NCI-H2029 treated with DMSO at 0.1 percent for 48 hours (cell line): ENCODE data around the gene STAT1.

Experiments
- DNase-seq: peaks from one replicate; lab custom pipeline; 2025; lab: John Stamatoyannopoulos, UW

STAT1 gene

GRCh38 chr2:191031256-191031655, 17.3 kb upstream of the STAT1 start:
- DNase-seq: no peak

- peak; percentile 25 for DNase-seq
Observed at GRCh38 chr2:191030521-191031154, 16.7 kb upstream of the STAT1 start.

- no peak for DNase-seq
Observed at GRCh38 chr2:191029280-191029950, 15.4 kb upstream of the STAT1 start.

DNA sequence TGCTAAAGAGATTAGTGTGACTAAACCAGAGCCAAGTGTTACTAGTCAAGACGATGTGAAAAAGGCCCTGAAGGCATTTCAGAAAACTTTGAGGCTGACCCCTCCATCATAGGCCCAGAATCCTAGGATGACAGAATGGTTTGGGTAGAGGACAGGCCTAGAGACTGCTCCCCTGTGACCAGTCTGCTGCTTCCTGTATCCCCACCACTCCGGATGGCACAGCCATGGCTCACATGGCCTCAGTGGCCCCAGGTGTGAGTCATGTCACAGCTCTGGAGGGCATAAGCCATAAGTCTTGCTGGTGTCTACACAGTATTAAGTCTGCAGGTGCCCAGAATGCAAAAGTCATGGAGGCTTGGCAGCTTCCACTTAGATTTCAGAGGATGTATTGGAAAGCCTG, 12.4 kb upstream of the STAT1 start:
- DNase-seq: no peak

GRCh38 chr2:191025135-191025534, 11.2 kb upstream of the STAT1 start:
- DNase-seq: no peak

DNA sequence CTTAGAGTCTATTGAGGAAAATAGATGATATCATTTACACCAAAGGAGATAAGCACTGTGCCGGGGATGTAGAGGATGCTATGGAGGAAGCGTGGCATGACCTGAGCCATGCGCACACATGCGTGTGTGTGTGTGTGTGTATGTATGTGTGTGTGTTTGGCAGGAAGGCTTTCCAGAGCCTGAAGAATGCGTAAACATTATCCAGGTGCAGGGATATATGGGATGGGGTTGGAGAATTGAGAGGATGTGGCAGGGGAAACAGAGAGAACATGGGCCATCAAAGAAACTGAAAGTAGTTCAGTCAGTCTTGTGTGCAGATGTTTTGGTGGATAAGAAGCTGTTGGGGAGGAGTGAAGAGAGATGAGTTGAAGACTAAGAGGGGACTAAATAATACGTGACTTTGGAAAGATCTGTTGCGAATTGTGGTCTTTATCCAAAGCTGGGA, 9.3 kb upstream of the STAT1 start:
- DNase-seq: no peak

DNA sequence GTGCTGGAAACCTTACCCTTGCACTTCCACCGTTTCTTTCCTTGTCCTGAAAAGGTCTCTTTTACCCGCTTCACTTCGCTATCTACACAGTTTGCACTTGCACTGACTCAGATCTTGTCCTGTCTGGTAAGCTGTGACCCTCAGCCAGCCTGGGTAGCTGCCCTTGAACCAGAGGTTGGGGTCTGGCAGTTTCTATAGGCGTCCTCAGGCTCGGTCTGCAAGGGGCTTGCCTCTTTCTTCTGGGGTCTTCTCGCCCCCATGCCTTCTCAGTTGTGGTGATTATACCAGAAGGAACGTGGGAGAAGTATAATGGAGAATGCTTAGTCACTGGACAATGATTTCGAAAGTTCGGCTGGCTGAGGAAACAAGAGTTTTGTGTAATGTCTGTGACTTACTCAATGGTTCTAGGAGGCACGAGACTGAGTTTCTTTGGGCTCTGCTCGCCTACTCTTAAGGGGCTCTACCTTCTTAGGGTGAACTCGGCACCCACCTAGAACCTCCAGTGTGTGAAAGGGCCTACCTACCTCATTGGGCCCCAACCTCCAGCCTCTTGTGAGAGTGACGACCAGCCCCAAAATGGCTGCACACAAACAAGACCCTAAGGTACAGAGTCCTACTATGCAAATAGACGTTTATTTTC, 6.9 kb upstream of the STAT1 start:
- no peak for DNase-seq

GRCh38 chr2:191020221-191020741, 6.3 kb upstream of the STAT1 start:
- peak; percentile 79 for DNase-seq

DNA sequence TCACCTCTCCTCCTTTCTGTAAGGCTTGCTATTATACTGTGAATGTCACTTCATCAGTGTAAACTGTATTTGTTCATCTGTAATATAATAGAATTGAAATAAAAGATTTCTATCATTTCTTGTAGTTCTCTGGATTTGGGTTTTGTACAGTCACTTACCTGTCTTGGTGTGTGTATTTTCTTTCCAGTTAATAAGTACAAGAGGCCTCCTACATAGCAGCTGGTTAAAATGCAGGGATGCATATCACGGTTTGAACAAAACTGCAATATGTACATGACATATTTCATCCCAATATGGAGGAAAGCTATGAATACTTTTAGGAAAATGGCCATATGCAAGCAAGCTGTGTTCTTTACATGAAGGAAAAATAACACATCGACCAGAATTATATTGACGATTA, 5.4 kb upstream of the STAT1 start:
- no peak for DNase-seq

GRCh38 chr2:191018643-191019119, 4.7 kb upstream of the STAT1 start:
- no peak for DNase-seq

GRCh38 chr2:191018048-191018447, 4.1 kb upstream of the STAT1 start:
- no peak for DNase-seq

GRCh38 chr2:191015831-191016230, 1.9 kb upstream of the STAT1 start:
- DNase-seq: no peak

- DNase-seq: no peak
Observed at GRCh38 chr2:191015239-191015638, 1.3 kb upstream of the STAT1 start.

- no peak for DNase-seq
Observed at GRCh38 chr2:191014653-191015020, 666 bp upstream of the STAT1 start.

GRCh38 chr2:191013682-191013931, 364 bp downstream of the STAT1 start:
- no peak for DNase-seq

GRCh38 chr2:191012845-191013681, 908 bp downstream of the STAT1 start:
- DNase-seq: peak; percentile 3

DNA sequence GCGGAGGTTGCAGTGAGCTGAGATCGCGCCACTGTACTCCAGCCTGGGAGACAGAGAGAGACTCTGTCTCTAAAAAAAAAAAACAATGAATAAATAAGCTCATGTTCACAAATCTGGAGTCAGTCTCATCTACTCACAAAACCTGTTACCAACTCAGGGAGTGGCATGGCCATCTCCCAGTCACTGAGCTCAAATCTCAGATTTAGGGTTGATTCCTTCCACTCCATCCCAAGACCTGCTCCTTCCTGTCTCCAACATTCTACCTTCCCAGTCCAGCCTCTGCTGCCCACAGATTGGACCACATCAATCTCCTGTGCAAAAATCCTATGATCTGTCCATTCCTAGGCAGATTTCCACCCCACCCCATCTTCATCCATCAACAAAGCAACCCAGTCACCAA, 1.6 kb downstream of the STAT1 start:
- DNase-seq: no peak

DNA sequence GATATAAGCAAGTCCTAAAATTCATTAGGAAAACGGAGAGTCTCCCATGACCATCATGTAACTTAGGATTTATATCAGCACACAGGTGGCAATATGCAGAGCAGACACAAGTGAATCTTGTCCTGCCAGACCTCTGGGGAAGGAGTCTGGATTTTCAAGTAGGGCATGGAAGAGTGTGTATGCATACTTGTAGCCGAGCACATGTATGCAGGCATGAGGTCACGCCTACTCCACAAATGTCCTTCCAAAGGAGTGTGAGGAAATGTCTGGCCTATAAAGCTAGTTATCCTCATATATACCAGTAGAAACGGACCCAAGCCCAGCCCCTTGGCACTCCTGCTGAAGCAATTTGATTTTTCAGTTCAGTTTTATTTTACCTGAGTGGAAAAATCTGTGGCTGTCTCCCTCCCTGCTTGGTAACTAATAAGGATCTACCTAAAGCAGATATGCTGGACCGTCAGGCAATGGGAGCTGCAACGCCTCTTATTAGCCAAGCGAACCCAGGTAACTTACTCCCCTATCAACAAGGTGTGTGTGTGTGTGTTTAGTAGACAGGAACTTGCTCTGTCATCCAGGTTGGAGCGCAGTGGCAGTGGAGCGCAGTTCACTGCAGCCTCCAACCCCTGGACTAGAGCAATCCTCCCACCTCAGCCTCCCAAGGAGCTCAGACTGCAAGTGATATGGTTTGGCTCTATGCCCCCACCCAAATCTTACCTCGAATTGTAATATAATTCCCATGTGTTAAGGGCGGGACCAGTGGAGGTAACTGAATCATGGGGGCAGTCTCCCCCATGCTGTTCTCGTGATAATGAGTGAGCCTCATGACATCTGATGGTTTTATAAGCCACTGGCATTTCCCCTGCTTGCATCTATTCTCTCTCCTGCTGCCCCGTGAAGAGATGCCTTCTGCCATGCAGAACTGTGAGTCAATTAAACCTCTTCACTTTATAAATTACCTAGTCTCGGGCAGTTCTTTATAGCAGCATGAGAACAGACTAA, 2.8 kb downstream of the STAT1 start:
- no peak for DNase-seq

GRCh38 chr2:191009541-191010374, 4.2 kb downstream of the STAT1 start:
- no peak for DNase-seq

DNA sequence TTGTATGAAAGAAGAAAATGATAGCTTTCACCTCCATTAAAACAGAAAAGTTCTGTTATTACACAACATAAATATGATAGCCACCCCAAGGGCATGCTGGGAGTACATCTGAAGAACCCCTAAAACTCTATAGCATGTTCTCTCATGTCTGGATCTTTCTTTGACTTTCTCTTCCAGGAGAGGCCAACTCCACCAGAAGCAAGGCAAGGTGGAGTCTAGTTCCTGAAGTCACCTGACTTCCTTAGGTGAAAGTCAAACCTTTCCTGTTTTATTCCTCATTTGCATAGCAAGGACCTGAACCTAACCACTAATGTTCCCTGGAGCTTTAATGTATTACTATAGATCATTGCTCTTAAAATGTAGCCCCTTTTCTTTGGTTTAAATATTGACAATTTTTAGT, 5.7 kb downstream of the STAT1 start:
- DNase-seq: no peak
